Measurements from ENCODE around the gene DOCK1.

- no peak for TF ChIP-seq POLR2A (IDR thresholded peaks at IDR 0.05)
- no peak for TF ChIP-seq CTCF (IDR thresholded peaks at IDR 0.05)
These were observed 451.1 kb downstream of the DOCK1 start for GRCh38 chr10:127356360-127356759.
